ENCODE measurements around the gene IFT43.

- TF ChIP-seq EZH2phosphoT487 (IDR thresholded peaks at IDR 0.05) (no peak), CTCF (IDR thresholded peaks at IDR 0.05) (no peak), EZH2 (IDR thresholded peaks at IDR 0.05) (no peak)
Observed at GRCh38 chr14:76098916-76099675, 113.5 kb downstream of the IFT43 start.

All from neural progenitor cell (in vitro differentiated cells).